ENCODE data around the gene KANK3.
"Not testable (repeated sequence)": the region's sequence is repeated elsewhere in the genome, so short reads cannot be mapped to it uniquely, and the experiment has no call there.

KANK3 gene

DNA sequence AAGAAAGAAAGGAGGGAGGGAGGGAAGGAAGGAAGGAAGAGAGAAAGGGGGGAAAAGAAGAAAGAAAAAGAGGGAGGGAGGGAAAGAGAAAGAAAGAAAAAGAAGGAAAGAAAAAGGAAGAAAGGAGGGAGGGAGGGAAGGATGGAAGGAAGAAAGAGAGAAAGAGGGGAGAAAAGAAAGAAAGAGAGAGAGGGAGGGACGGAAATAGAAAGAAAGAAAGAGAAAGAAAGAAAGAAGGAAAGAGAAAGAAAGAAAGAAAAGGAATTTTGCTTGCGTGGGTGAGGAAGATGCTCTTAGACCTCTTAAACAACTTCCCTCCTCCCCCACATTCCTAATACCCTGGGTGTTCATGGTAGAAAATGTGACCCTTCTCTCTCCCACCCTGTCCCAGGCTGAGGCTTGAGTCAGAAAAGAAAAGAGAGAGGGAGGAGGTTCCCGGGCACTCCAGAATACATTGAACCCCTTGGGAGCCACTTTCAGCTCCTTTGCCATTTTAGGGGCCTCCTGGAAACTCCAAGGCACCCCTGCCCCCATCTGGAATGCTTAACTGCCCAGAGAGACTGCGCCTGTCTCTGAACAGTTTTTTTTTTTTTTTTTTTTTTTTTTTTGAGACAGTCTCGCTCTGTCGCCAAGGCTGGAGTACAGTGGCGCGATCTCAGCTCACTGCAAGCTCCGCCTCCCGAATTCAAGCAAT, 9.2 kb upstream of the KANK3 start:
- TF ChIP-seq, protein P1, sequence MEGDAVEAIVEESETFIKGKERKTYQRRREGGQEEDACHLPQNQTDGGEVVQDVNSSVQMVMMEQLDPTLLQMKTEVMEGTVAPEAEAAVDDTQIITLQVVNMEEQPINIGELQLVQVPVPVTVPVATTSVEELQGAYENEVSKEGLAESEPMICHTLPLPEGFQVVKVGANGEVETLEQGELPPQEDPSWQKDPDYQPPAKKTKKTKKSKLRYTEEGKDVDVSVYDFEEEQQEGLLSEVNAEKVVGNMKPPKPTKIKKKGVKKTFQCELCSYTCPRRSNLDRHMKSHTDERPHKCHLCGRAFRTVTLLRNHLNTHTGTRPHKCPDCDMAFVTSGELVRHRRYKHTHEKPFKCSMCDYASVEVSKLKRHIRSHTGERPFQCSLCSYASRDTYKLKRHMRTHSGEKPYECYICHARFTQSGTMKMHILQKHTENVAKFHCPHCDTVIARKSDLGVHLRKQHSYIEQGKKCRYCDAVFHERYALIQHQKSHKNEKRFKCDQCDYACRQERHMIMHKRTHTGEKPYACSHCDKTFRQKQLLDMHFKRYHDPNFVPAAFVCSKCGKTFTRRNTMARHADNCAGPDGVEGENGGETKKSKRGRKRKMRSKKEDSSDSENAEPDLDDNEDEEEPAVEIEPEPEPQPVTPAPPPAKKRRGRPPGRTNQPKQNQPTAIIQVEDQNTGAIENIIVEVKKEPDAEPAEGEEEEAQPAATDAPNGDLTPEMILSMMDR (IDR thresholded peaks at IDR 0.05), result no peak
- H3K27ac ChIP-seq, result no peak overlapping the region

DNA sequence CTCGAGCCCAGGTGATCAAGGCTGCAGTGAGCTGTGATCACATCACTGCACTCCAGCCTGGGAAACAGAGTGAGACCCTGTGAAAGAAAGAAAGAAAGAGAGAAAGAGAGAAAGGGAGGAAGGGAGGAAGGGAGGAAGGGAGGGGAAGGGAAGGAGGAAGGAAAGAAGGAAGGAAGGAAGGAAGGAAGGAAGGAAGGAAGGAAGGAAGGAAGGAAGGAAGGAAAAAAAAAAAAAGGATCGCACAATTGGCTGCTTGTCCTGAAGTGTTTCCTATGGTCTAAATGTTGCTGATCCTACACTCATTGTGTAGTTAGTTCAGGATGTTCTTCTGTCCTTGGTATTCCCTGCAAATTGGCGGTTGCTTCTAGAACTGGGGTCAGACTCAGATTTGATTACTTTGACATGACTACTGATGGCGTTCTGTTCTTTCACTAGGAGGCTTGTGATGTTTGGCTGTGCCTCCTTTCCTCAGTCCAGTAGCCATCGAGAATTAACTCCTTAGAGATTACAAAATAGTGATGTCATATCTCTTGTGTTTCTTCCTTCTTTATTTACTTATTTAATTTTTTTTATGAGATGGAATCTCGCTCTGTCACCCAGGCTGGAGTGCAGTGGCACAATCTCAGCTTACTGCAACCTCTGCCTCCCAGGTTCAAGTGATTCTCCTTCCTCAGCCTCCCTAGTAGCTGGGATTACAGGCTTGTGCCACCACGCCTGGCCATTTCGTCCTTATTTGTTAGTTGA, 6.7 kb upstream of the KANK3 start:
- not testable (repeated sequence) for H3K9me3 ChIP-seq; H3K4me3 ChIP-seq (ENCODE audit: low read depth in 1 of 2, low read length in 1 of 2); H3K36me3 ChIP-seq; H3K27ac ChIP-seq; H3K4me1 ChIP-seq (ENCODE audit: control insufficient read depth in 1 of 2, insufficient read depth in 1 of 2, low read depth in 1 of 2, low read length in 1 of 2)
- H3K27me3 ChIP-seq, result peaks cover 52% of the 10 kb centered on the region

More for the DNA sequence above, 9.2 kb upstream of the KANK3 start:
- Histone ChIP-seq H3K4me3 (ENCODE audit: low read depth in 1 of 2, low read length in 1 of 2) (no peak overlapping the region), H3K9me3 (no peaks in the 10 kb centered on the region), H3K27me3 (peaks cover 42% of the 10 kb centered on the region), H3K4me1 (ENCODE audit: control insufficient read depth in 1 of 2, insufficient read depth in 1 of 2, low read depth in 1 of 2, low read length in 1 of 2) (peaks cover 0 to 7% of the 10 kb centered on the region in 2 experiments), H3K36me3 (no peaks in the 10 kb centered on the region)

DNA sequence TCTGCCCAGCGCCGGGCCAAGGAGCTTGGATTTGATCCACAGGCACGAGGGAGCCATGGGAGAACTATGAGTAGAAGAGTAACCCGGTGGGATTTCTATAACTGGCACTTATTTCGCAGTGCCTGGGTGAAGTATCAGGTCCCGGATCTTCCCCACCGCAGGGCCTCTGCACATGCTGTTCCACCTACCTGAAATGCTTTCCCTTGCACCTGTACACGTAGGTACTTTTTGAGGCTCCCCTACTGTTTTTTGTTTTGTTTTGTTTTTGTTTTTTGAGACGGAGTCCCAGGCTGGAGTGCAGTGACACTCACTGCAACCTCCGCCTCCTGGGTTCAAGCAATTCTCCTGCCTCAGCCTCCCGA, 402 bp upstream of the KANK3 start:
- no peaks in the 10 kb centered on the region for H3K4me1 ChIP-seq (ENCODE audit: control insufficient read depth in 1 of 2, insufficient read depth in 1 of 2, low read depth in 1 of 2, low read length in 1 of 2)
- H3K36me3 ChIP-seq, result no peaks in the 10 kb centered on the region
- no peaks in the 10 kb centered on the region for H3K9me3 ChIP-seq
- H3K4me3 ChIP-seq (ENCODE audit: low read depth in 1 of 2, low read length in 1 of 2), result no peak overlapping the region
- TF ChIP-seq, protein P1 (IDR thresholded peaks at IDR 0.05), result no peak
- no peak overlapping the region for H3K27ac ChIP-seq
- peaks cover 72% of the 10 kb centered on the region for H3K27me3 ChIP-seq

DNA sequence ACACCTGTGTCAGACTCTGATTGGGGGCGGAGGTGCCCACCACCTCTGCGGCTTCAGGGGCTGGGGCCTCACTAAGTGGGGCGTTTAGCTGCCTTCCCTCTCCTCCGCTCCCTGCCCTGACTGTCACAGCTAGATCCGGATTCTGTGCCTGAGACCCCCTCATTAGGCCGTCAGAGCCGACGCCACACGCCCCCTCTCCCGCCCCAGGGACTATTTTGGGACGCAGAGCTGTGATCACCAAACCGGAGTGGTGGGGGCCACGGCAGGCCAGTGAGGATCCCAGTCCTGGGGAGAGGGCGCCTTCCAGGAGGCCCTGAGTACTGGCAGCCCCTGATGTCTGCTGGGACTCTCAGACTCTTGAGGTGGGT, 762 bp downstream of the KANK3 start:
- Histone ChIP-seq H3K27me3 (peaks cover 83% of the 10 kb centered on the region), H3K36me3 (no peaks in the 10 kb centered on the region), H3K4me1 (ENCODE audit: control insufficient read depth in 1 of 2, insufficient read depth in 1 of 2, low read depth in 1 of 2, low read length in 1 of 2) (no peaks in the 10 kb centered on the region), H3K4me3 (ENCODE audit: low read depth in 1 of 2, low read length in 1 of 2) (no peak overlapping the region), H3K27ac (no peak overlapping the region), H3K9me3 (no peaks in the 10 kb centered on the region)
- TF ChIP-seq, protein P1 (IDR thresholded peaks at IDR 0.05), result no peak

DNA sequence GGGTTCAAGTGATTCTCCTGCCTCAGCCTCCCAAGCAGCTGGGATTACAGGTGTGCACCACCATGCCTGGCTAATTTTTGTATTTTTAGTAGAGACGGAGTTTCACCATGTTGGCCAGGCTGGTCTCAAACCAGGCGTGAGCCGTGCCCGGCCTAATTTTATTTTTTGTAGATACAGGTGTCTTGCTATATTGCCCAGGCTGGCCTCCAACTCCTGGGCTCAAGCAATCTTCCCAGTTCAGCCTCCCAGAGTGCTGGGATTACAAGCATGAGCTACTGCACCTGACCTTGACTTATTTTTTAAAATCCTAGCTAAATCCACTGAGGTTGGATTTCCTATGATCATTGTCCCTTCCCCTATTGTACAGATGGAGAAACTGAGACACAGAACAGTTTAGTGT, 1.6 kb downstream of the KANK3 start:
- not testable (repeated sequence) for H3K27ac ChIP-seq; H3K4me3 ChIP-seq (ENCODE audit: low read depth in 1 of 2, low read length in 1 of 2); H3K9me3 ChIP-seq; H3K36me3 ChIP-seq; H3K4me1 ChIP-seq (ENCODE audit: control insufficient read depth in 1 of 2, insufficient read depth in 1 of 2, low read depth in 1 of 2, low read length in 1 of 2)
- H3K27me3 ChIP-seq, result peaks cover 90% of the 10 kb centered on the region

DNA sequence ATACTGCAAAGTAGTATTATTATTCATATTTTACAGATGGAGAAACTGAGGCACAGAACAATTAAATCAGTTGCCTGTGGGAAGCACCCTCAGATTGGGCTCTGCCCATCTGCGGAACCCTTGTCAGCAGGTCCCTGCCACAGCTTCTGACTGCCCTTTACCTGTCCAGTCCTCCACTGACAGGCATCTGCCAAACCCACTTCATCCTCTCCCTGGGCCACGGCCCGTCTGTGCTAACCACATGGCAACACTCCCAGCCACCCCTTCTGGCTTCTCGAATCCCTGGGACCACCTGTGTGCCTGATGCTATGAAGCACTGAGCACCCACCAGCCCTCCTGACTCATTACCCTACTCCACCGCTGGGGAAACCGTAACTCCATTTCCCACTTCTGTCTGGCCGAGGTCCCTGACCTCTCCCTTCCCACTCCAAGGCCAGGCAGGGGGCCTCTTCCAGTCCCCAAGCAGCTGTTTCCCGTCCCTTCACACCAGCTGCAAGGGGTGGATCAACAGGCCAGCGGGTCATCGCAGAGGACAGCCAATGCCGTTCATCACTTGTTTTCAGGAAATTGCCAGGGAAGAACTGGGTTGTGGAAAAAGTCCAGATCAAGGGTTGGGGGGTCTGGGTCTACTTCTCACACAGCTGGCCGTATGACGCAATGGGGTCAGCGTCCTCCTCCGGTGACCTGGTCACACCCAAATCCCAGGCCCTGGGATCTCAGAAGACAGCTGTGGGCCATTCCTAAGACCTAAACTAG, 2.5 kb downstream of the KANK3 start:
- Histone ChIP-seq H3K27ac (no peak overlapping the region), H3K9me3 (no peaks in the 10 kb centered on the region), H3K36me3 (no peaks in the 10 kb centered on the region), H3K4me1 (ENCODE audit: control insufficient read depth in 1 of 2, insufficient read depth in 1 of 2, low read depth in 1 of 2, low read length in 1 of 2) (no peaks in the 10 kb centered on the region), H3K27me3 (peaks cover 98% of the 10 kb centered on the region), H3K4me3 (ENCODE audit: low read depth in 1 of 2, low read length in 1 of 2) (no peak overlapping the region)
- TF ChIP-seq, protein P1 (IDR thresholded peaks at IDR 0.05), result no peak
